ENCODE data around the gene COMMD2.

COMMD2 gene

DNA sequence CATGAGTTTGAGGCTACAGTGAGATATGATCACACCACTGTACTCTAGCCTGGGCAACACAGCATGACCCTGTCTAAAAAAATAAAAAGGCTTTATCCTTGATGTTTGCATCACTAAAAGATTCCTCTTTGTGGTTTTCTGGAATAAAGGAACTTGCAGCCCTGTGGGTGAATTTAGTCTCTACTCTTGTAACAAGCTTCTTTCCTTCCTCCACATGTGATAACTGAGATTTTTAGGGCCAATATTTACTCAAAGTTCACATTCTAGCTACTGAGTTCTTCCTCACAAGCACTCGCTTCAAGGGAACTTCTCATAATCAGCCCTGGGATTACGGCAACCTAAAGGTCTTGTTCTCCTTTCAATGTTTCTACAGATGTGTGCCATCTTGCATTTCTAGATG is 24.6 kb downstream of the COMMD2 start:
- Histone ChIP-seq H3K4me2 (no peak overlapping the region), H3K4me1 (ENCODE audit: low read depth, poor library complexity, severe bottlenecking) (peaks cover 18% of the 10 kb centered on the region), H3K27me3 (ENCODE audit: insufficient read depth, low read depth) (no peaks in the 10 kb centered on the region), H2AFZ (ENCODE audit: low read depth) (no peak overlapping the region), H3K27ac (no peak overlapping the region), H3K9ac (no peak overlapping the region), H3K36me3 (ENCODE audit: insufficient read depth) (no peaks in the 10 kb centered on the region), H3K79me2 (ENCODE audit: insufficient read depth, low read depth) (no peaks in the 10 kb centered on the region), H4K20me1 (ENCODE audit: insufficient read depth) (no peaks in the 10 kb centered on the region), H3K4me3 (IDR thresholded peaks at IDR 0.05; ENCODE audit: insufficient read depth, low read depth, low read length) (no peak overlapping the region)
- TF ChIP-seq, protein P1, sequence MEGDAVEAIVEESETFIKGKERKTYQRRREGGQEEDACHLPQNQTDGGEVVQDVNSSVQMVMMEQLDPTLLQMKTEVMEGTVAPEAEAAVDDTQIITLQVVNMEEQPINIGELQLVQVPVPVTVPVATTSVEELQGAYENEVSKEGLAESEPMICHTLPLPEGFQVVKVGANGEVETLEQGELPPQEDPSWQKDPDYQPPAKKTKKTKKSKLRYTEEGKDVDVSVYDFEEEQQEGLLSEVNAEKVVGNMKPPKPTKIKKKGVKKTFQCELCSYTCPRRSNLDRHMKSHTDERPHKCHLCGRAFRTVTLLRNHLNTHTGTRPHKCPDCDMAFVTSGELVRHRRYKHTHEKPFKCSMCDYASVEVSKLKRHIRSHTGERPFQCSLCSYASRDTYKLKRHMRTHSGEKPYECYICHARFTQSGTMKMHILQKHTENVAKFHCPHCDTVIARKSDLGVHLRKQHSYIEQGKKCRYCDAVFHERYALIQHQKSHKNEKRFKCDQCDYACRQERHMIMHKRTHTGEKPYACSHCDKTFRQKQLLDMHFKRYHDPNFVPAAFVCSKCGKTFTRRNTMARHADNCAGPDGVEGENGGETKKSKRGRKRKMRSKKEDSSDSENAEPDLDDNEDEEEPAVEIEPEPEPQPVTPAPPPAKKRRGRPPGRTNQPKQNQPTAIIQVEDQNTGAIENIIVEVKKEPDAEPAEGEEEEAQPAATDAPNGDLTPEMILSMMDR (conservative IDR thresholded peaks at IDR 0.05; ENCODE audit: low read depth, low read length) = no peak

DNA sequence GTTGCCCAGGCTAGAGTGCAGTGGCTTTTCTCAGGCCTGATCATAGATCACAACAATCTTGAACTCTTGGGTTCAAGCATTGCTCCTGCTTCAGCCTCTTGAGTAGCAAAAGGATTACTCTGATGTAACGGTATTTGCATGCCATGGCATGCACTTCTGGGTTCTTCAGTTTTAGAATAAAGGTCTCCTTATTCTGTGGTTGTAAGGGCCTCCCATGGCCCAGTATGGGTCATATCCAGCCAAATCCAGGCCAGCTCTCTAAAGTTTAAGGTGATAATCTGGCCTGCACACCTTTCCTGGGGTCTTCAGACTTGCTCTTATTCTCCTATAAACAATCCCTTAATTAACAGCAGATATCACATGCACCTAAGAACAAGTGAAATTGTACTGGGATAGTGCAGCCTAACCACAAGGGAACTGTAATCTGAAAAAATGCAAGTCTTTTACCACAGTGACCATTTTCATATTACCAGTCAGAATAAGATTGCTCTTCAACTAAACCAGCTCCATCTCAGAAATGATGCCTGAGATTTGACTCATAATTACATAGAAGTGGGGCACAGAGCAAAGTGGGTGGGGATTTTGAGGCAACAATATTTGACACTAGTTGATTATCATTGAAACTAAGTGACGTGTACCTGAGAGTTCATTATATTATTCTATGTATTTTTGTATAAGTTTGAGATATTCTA is 25.4 kb downstream of the COMMD2 start:
- Histone ChIP-seq H3K4me3 (IDR thresholded peaks at IDR 0.05; ENCODE audit: insufficient read depth, low read depth, low read length) (no peak overlapping the region), H3K4me1 (ENCODE audit: low read depth, poor library complexity, severe bottlenecking) (peaks cover 18% of the 10 kb centered on the region), H3K9ac (no peak overlapping the region), H2AFZ (ENCODE audit: low read depth) (no peak overlapping the region), H3K36me3 (ENCODE audit: insufficient read depth) (no peaks in the 10 kb centered on the region), H3K27ac (no peak overlapping the region), H3K79me2 (ENCODE audit: insufficient read depth, low read depth) (no peaks in the 10 kb centered on the region), H3K4me2 (no peak overlapping the region), H3K27me3 (ENCODE audit: insufficient read depth, low read depth) (no peaks in the 10 kb centered on the region), H4K20me1 (ENCODE audit: insufficient read depth) (no peaks in the 10 kb centered on the region)
- TF ChIP-seq, protein P1 (conservative IDR thresholded peaks at IDR 0.05; ENCODE audit: low read depth, low read length) = no peak

DNA sequence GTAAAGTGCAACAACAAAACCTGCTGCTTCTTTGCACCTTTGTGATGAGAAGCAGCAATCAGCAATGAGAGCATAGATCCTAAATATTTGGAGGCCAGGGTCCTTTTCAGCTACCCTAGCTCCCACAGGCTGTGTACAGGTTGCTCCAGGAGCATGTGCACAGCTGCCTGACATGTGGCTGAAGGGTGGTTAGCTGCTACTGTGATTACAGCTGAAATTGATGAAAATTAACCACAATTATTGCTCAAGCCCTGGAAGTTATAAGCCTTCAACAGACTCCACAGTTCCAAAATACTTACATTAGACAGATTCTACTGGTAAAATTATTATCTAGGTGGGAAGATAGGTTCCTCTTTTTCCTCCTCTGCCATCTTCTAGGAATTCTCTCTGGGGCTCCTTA is 28.5 kb downstream of the COMMD2 start:
- no peaks in the 10 kb centered on the region for H4K20me1 ChIP-seq (ENCODE audit: insufficient read depth)
- H3K4me3 ChIP-seq (IDR thresholded peaks at IDR 0.05; ENCODE audit: insufficient read depth, low read depth, low read length) = no peak overlapping the region
- TF ChIP-seq, protein P1 (conservative IDR thresholded peaks at IDR 0.05; ENCODE audit: low read depth, low read length) = no peak
- H3K9ac ChIP-seq = no peak overlapping the region
- H3K4me2 ChIP-seq = no peak overlapping the region
- H3K4me1 ChIP-seq (ENCODE audit: low read depth, poor library complexity, severe bottlenecking) = peaks cover 18% of the 10 kb centered on the region
- H3K79me2 ChIP-seq (ENCODE audit: insufficient read depth, low read depth) = no peaks in the 10 kb centered on the region
- H3K27ac ChIP-seq = no peak overlapping the region
- no peaks in the 10 kb centered on the region for H3K27me3 ChIP-seq (ENCODE audit: insufficient read depth, low read depth)
- H2AFZ ChIP-seq (ENCODE audit: low read depth) = no peak overlapping the region
- no peaks in the 10 kb centered on the region for H3K36me3 ChIP-seq (ENCODE audit: insufficient read depth)

DNA sequence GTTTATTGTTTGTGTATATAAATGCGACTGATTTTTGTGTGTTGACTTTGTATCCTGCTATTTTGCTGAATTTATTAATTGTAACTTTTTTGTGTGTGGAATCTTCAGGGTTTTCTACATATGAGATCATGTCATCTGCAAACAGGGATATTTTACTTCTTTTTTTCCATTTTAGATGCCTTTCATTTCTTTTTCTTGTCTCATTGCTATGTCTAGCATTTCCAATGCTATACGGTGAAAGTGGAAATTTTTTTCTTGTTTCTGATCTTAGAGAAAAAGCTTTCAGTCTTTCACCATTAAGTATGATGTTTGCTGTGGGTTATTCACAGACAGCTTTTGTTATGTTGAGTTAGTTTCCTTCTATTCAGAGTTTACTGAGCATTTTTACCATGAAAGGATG is 31.4 kb downstream of the COMMD2 start:
- H3K4me1 ChIP-seq (ENCODE audit: low read depth, poor library complexity, severe bottlenecking) = peaks cover 7% of the 10 kb centered on the region
- no peak overlapping the region for H3K9ac ChIP-seq
- H4K20me1 ChIP-seq (ENCODE audit: insufficient read depth) = no peaks in the 10 kb centered on the region
- no peaks in the 10 kb centered on the region for H3K27me3 ChIP-seq (ENCODE audit: insufficient read depth, low read depth)
- H3K4me3 ChIP-seq (IDR thresholded peaks at IDR 0.05; ENCODE audit: insufficient read depth, low read depth, low read length) = no peak overlapping the region
- H3K36me3 ChIP-seq (ENCODE audit: insufficient read depth) = no peaks in the 10 kb centered on the region
- no peak overlapping the region for H3K4me2 ChIP-seq
- TF ChIP-seq, protein P1 (conservative IDR thresholded peaks at IDR 0.05; ENCODE audit: low read depth, low read length) = no peak
- no peak overlapping the region for H3K27ac ChIP-seq
- H3K79me2 ChIP-seq (ENCODE audit: insufficient read depth, low read depth) = no peaks in the 10 kb centered on the region
- H2AFZ ChIP-seq (ENCODE audit: low read depth) = no peak overlapping the region

Data from KMS-11 (cell line).